Stimulated activated CD4-positive, alpha-beta T cell treated with anti-CD3 and anti-CD28 coated beads, Interleukin-2, amount 100 ng/mL, for 4 hours (primary cell): ENCODE results near the gene WFS1.

Experiments
- DNase-seq: peaks from one replicate; pipeline ENCODE4 v3.0.0-alpha.2; 2020; ENCODE audit warnings: low read depth

Gene WFS1

DNA sequence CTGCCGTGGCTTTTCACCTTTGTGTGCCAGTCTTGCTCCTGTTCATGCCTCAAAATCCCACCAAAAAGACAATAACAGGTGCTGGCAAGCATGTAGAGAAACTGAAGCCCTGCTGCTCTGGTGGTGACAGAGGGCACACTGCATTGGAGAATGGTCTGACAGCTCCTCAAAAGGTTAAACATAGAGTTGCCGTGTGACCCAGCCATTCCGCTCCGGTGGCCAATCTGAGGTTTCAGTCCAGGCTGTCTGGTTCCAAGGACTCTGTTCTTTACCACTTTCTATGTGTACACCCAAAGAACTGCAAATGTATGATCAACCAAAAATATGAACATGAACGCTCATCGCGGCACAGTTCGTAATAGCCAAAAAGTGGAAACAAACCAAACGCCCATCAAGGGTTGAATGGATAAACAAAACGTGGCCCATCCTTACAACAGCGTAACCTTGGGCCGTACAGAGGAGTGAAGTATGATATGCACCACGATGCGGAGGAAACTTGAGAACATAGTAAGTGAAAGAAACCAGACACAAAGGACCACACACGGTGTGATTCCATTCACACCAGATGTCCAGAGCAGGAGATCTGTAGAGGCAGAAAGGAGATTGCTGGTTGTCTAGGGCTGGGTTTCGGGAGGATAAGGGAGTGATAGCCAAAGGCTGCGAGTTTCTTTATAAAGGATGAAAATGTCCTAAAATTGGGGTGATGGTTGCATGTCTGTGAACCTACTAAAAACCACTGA is 33.6 kb upstream of the WFS1 start:
- no peak for DNase-seq

GRCh38 chr4:6236816-6237390 is 32.7 kb upstream of the WFS1 start:
- no peak for DNase-seq

- DNase-seq, result no peak
Observed at GRCh38 chr4:6239486-6239885, 30.2 kb upstream of the WFS1 start.

- no peak for DNase-seq
Observed at GRCh38 chr4:6239968-6240367, 29.7 kb upstream of the WFS1 start.

DNA sequence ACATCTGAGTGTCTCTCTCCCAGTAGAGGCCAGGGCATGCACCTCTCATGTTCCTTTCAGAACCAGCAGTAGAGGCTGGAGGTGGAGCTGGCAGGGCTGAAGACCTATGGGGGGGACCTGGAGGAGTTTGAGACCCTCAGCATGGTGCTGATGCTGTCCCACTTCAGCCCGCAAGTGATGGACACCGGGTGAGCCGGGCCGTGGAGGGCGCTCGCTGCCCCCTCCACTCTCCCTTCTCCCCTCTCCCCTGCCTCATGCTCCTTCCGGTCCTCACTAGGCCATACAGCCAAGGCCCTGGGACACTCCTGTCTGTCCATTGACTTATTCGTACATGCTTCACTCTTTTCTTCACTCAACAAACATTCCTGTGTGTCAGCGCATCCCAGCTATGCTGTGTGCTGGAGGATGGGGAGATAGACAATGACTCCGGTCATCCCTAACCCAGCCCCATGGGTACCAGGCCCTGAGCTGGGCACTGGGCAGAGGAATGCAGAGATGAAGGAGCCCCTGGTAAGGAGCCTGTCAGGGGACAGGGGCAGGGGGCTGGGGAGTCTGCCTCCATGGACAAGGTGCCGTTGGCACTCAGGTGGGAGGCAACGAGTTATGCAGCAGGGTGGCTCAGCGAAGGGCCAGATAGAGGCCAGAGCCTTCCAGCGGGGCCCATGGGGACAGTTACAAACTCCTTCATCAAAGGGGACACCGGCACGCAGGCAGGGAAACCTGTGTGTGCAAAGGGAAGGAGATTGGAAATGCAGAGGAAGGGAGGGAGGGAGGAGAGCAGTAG is 28.4 kb upstream of the WFS1 start:
- DNase-seq, result no peak

GRCh38 chr4:6242271-6243029 is 27.2 kb upstream of the WFS1 start:
- DNase-seq, result no peak

- DNase-seq, result no peak
Observed at GRCh38 chr4:6245246-6246169, 24.1 kb upstream of the WFS1 start.

- no peak for DNase-seq
Observed at GRCh38 chr4:6246170-6246634, 23.4 kb upstream of the WFS1 start.

DNA sequence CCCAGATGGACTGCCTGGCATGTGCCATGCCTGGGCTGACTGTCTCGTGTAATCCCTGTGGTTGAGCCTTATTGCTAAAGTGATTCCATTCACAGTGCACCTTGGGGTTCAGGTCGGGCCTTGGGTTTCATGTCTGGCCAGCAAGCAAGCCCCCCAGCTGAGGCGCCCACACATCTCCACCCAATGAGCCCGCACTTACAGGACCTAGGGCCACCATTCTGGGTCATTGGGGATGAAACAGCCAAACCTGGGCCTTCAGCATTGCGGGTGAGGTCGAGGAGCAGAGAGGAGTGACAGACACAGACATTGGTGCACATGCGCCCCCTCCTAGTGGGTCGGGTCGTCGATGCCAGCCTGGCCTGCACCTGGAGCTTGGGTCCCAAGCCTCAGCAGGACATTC is 21.3 kb upstream of the WFS1 start:
- DNase-seq, result no peak

GRCh38 chr4:6250235-6250983 is 19.2 kb upstream of the WFS1 start:
- no peak for DNase-seq

DNA sequence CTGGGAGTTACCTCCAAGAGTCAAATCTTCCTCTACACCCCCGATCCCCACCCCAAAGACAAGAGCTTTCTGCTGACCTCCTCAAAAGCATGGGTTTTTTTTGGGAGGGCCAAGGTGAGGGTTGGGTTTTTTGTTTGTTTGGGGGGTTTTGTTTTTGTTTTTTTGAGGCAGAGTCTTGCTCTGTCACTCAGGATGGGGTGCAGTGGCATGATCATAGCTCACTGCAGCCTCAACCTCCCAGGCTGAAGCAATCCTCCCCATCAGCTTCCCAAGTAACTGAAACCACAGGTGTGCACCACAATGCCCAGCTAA is 18.7 kb upstream of the WFS1 start:
- DNase-seq, result no peak

GRCh38 chr4:6251365-6251764 is 18.3 kb upstream of the WFS1 start:
- DNase-seq, result no peak

DNA sequence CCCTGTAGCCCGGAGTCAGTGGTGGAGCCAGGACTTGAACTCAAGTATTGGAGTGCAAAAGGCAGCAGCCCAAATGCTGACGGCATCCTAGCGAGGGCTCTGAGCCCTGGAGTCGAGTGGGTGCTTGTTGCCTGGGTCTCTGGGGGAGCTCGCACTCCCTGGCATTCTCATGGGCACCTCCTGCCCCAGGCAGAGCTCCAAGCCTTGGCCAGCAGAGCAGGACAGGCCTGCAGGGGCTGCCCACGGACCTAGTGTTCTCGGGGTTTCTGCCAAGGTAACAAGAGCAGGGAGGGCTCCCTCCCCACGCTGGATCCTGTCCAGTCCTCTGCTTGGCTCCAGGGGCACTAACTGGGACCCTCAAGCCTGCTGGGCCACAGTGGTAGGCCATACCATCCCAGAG is 17.6 kb upstream of the WFS1 start:
- DNase-seq, result no peak

DNA sequence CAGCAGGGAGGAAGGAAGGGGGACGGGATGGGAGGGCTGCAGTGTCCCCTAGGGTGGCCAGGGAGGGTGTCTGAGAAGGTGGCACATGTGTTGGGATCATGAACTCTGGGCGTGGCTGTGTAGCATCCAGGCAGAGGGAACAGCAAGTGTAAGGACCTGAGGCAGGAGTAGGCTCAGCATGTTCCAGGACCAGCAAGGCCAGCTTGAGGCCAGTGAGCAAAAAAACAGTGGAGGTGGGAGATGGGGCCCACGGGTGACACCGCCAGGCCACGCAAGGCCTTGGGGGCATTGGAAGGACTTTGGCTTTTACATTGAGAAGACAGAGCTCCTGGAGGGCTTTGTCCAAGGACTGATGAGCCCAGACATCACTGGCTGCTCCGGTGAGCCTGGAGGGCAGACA is 16.5 kb upstream of the WFS1 start:
- no peak for DNase-seq

DNA sequence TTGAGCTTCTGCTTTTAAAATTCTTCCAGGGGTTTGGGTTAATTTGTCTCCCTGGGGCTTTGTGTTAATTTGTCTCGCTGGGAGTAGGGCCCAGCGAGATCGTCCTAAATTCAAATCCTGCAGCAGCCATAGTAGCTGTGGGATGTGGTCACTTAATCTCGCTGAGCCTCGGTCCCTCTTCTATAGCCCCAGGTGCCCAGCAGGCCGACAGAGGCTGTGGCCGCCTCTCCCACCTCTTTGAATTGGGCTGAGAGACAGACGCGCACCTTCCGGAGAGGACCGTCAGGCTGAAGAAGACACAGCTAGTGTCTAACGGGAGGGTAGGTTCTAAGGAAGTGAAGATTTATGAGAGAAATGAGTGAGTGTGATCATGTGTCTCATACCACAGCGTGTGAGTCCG is 15.7 kb upstream of the WFS1 start:
- no peak for DNase-seq

DNA sequence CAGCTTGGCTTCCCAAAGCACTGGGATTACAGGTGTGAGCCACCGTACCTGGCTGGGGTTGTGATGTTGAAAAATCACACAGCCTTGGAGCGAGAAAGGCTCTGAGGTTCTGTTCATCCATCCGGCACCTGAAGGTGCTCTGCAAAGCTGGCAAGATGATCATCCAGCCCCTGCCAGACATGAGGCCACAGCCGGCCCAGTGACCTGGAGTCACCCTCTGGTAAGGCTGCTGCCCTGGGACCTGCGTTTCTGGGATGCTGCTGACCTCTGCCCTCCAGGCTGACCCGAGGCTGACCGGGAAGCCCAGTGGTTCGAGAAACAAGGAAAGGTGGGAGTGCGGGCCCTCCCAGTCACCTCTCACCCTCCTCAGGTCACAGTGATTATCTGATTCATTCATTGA is 13.5 kb upstream of the WFS1 start:
- DNase-seq, result no peak

DNA sequence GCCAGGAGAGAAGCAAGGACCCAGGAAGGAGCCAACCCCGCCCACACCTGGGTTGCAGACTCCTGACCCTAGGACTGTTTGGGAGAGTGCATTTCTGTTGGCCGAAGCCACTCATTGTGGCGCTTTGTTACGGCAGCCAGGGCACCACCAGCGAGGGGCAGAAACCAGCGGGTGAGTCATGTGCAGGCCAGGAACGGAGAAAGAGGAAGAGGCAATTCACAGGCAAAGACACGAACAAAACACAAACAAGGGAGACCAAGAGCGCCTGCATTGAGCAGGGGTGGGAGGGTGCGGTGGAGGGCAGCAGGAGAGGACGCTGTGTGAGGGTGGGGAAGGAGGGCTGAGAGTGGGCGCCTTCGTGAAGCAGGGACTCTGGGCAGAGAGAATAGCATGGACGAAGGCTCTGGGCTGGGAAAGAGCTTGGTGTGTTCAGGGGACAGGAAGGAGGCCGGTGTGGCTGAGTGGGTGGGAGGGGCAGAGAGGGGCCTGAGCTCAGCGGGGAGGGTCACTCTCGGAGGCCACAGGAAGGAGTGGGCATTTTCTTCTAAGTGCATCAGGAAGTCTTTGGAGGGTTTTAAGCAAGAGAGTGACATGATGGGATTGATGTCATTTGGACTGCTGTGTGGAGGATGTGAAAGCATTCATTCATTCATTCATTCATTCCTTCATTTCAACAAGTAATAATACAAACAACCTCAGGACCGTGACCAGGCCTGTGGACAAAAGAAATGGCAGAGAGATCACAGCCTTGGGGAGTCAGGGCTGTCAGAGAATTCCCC is 12.2 kb upstream of the WFS1 start:
- DNase-seq, result no peak

GRCh38 chr4:6258026-6258360 is 11.7 kb upstream of the WFS1 start:
- DNase-seq, result no peak

DNA sequence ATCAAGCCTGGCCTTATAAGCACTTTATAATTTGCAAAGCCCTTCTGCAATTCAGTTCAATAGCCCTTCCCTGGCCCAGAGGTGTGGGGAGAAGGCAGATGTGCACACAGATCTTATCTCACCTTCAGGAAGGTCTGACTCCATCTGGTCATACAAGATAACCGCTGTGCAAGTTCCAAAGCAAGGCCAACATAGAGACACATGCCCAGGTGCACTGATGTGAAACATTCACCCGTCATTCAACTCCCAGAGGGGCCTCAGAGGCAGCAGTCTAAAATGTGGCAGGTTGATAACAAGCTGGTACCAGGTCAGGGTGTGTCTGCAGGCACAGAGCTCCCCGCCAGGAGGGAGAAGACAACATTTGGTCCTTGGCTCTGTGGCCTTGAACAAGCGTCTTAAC is 10.9 kb upstream of the WFS1 start:
- DNase-seq, result no peak

GRCh38 chr4:6259886-6260285 is 9.8 kb upstream of the WFS1 start:
- DNase-seq, result no peak
